GM18517 (cell line): ENCODE measurements around the gene MINAR1.

Experiments
- ATAC-seq: cut with Tn5 transposase; IDR thresholded peaks from one replicate; pipeline ENCODE4 v1.9.1; 2021; ENCODE audit warnings: mild to moderate bottlenecking, moderate library complexity; ENCODE audit not compliant: unreplicated experiment

The MINAR1 gene

DNA sequence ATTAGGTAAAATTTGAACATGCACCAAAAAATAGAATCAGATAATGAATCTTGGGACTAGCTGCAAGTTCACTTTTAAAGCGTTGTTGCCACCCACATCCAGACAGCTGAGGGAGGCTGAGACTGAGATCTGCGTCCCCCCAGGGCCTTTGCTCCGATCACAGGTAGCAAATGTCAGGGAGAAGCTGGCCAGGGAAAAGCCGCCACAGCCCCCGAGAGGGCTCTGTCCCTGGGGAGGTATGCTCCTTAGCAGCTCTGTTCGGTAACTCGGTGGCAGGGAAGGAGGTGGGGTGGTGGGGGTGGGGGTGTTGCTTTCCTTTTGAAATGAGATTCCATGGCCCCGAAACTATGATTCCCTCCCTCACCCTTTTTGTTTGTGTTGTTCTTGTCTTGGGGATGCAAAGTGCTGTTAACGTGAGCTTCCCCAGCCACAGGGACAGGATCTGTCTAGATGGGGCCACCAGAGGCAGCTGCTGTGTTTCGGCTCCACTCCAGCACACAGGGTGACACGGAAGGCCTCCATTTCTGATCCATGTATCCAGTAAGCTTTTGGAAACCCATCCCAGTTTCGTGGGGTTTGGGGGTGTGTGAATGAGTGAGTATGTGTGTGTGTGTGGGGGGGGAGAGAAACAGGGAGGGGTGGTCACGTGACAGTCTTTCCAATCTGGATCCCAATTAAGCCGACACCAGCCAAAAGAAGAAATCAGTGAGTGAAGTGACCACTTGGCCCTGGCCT is 1.1 kb upstream of the MINAR1 start:
- ATAC-seq = no peak

DNA sequence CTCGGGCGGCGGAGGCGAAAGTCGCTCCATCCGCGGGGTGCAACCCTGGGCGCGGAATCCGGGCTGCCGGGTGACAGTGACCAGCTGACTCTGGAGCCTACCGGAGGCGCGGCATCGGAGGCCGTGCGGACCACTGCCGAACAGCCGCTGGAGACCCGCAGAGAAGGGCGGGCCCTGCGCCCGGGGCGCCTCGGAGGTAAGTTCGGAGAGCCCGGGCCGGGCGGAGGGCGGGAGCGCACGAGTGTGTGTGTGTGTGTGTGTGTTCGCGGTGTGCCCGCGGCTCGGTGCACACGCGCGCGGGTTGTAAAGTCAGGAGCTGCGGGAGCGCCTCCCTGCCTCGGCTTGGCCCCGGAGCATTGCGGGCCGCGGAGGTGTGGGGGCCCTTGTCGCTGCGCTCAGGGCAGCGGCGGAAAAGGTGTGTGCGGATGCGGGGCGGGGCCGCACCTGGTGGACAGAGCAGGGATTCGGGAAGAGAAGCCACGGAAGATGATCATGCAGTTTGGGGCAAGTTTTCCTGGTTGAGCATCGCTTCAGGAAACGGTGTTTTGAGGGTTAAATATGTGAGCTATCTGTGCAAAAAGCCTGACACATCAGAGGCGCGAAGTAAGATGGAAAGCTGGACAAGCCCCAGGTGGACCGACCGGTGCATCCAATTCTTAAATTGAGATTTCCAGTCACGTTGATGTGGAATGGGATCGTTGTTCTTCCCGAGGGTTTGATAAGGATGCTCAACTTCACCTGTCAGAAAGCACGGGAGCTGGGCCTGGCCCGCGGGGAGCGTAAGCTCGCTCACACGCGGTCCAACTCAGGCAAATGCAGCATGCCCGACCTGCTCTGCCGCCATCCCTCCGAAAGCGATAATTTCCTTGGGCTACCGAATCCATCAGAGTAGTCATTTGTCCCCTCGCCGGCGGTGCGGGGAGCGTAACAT is 474 bp downstream of the MINAR1 start:
- no peak for ATAC-seq

DNA sequence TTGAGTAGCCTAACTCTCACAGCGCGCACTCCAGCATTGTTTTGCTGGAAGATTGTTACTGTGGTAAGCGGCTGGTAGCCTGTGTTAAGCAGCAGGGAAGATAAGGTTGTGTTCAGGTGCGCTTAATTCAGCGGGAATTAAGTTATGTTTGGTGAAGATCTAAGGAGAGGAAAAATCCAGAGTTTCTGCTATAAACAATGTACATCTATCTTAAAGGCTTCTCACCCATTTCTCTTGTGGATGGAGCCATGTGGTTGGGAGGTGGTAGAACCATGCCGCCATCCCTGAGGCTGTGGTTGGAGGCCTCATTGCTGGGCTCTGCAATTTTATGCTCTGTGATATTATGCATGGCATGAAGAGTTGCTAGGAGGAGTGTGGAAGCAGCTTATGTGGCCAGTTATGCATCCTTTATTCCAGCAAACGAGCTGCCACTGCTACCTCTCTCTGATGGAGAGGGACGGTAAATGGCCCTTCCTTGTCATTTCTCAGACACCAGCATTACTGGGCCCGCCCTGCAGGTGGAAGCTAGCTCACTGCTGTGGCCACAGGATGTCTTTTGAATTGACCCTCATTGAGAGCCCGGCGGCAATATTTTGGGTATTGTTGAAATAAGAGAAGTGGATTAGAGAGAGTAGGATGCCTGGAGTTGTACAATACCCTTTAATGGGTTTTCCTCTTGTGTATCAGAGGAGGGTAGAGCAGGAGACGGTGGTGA is 1.3 kb downstream of the MINAR1 start:
- no peak for ATAC-seq

DNA sequence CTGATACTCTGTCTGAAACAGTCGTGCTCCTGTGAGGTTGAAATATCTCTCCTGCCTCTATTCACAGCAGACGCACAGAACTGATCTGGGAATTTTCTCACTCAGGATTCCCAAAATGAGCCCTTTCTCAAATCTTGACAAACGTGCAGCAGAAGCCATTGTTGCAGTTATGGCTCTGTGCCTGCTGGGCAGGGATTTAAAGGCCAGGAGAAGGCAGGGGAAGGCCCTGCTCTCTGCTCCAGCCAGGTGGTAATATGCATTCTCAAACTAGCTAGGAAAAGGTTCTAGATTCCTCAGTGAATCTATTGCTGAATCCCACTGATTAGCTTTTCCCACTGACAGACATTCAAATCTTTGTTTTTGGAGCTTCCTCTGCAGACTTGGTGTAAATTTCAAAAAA is 2.2 kb downstream of the MINAR1 start:
- no peak for ATAC-seq

DNA sequence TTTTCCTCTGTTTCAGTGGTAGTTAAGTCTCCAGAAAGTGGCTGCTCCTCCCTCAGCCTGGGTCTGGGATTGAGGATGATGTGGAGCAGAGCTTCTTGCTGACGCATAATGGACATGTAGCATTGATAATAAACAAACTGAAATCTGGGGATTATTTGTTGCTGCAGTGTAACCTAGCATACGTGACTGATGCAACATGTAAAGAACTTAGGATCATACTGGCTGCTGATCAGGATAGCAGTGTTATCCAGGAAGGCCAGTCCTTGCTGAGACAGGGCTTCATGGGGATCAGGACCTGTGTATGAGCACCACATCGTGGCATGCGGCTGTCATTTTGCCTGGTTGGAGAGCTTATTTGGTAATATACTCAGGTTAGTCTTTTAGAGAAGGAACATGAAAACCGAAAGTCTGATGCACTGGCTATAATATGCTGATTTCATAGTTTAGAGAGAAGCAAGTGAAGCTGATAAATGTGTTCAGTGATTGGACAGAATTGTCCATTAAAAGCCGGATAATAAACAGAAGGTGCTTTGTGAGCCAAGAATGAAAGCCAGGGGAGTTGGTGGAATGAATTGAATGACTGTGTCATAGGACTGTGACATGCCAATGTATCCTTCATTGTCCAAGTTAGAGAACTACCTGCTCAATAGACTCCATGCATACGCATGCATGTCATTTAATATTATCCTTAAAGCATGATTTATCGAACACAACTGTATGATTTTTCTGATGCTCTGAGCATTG is 4.1 kb downstream of the MINAR1 start:
- no peak for ATAC-seq

DNA sequence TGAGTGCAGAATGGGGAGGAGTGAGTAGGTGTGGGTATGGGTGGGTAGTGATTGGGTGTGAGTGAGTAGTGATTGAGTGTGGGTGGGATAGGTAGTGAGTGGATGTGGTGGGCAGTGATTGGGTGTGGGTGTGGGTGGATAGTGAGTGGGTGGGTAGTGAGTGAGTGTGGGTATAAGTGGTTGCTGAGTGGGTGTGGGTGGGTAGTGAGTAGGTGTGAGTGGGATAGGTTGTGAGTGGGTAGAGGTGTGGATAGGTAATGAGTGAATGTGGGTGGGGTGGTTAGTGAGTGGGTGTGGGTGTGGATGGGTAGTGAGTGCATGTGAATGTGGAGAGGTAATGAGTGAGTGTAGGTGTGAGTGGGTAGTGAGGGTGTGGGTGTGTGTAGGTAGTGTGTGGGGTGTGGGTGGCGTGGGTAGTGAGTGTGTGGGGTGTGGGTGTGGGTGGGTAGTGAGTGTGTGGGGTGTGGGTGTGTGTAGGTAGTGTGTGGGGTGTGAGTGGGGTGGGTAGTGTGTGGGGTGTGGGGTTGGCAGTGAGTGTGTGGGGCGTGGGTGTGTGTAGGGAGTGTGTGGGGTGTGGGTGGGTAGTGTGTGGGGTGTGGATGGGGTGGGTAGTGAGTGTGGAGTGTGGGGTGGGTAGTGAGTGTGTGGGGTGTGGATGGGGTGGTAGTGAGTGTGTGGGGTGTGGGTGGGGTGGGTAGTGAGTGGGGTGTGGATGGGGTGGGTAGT is 5.3 kb downstream of the MINAR1 start:
- no peak for ATAC-seq

DNA sequence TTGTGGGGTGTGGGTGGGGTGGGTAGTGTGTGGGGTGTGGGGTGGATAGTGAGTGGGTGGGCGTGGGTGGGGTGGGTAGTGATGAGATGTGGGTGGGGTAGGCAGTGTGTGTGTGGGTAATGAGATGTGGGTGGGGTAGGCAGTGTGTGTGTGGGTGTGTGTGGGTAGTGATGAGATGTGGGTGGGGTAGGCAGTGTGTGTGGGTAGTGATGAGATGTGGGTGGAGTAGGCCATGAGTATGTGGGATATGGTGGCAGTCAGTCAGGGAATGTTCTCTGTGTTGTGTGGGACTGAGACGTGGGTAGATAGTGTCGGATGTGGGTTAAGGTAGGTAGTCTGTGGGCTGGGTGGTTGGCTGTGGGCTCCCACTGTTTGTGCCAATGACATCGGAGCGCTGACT is 7.1 kb downstream of the MINAR1 start:
- ATAC-seq = no peak

DNA sequence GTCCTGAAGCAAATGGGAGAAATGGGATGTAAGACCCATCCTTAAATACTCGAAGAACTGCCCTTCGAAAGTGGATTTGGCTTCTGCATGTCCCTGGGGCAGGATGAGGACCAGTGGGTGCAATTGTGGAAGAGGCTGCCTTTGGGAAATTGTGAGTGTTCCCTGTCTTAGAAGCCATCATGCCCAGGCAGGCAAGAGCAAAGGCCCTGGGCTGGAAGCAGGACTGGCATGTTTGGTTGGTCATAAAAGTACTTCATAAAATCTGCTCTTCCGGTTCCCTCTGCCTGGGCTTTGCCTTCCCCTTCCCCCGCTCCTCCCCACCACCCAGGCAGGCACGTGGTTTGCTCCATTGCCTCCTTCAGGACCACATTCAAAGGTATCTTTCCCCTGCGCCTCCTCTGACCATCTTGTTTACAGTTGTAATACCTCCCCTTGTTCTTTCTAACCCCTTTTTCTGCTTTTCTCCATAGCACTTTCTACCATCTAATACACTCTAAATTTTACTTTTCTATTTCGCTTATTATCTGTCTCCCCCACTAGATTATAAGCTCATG is 8.3 kb downstream of the MINAR1 start:
- ATAC-seq = no peak

DNA sequence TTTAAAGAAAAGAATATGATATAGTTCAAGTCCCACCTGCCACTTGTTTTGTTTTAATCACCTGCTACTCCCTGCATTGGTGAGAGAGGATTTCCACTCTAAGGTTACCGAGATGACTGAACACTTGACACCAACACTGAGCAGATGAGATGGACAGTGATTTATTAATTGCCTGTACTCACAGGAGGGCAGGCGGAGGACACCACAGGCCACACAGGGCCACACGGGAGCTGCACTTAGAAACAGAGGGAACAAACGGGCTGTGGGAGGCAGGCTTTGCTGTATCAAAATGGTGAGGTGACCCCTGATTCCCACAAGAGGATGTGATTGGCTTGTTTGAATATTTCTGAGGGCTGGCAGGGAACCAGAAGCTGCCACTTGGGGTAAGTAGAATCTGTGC is 10.8 kb downstream of the MINAR1 start:
- no peak for ATAC-seq

DNA sequence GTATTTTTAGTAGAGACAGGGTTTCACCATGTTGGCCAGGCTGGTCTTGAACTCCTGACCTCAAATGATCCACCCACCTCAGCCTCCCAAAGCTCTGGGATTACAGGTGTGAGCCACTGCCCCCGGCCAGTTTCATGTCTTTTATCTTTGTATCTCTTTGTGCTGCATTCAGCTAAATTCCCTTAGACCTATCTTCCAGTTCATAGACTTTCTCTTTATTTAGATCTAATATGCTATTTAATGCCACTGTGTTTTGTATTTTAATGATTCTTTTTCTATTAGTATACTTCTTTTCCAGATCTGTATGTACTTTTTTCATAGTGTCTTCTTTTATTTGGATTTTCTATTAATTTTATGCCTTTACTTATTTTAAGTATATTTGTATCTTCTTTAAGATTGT is 14.9 kb downstream of the MINAR1 start:
- no peak for ATAC-seq

DNA sequence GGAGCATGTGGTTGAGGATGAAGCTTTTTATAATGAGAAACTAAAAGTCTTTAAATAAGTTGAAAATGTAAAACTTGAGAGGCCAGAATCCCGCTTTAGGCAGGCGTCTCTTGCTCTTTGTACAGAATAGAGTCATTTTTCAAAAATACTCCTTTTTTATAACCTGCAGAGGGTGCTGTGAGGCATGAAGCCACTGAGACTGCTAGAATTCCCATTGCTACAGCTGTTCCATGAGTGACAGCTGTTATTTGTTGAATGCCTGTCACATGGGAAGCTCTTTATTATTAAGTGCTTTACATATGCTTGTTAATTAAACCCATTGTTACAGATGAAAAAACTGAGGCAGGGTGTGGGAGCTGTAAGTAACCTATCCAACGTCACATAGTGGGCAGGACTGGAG is 18.5 kb downstream of the MINAR1 start:
- no peak for ATAC-seq

DNA sequence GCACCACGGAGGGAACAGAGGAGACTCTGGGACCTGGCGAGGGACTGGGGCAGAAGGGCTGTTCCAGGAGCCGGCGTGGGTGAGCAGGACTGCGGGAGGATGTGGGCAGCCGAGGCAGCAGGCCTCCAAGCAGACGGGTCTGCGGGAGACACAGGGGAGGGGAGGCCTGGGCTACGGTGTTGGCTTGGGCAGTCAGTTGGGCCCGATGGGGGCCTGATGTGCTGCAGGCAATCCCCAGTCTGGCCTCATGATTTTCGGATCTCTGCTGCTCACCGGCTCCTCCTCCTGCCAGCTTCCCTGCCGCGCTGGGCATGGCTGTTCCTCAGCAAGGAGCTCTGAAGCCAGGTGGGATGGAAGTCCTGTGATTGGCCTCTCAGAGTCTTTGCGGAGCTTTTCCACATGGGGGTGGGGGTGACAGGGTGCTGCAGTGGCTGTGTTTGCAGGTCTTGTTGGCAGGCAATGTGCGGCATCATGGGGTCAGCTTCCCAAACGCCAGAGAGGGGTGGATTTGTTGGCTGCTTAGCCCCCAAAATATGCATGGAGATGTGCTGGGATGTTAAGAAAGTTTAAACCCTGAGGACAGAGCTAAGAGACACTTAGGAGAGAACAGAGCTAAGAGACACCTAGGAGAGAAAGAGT is 19.3 kb downstream of the MINAR1 start:
- no peak for ATAC-seq

DNA sequence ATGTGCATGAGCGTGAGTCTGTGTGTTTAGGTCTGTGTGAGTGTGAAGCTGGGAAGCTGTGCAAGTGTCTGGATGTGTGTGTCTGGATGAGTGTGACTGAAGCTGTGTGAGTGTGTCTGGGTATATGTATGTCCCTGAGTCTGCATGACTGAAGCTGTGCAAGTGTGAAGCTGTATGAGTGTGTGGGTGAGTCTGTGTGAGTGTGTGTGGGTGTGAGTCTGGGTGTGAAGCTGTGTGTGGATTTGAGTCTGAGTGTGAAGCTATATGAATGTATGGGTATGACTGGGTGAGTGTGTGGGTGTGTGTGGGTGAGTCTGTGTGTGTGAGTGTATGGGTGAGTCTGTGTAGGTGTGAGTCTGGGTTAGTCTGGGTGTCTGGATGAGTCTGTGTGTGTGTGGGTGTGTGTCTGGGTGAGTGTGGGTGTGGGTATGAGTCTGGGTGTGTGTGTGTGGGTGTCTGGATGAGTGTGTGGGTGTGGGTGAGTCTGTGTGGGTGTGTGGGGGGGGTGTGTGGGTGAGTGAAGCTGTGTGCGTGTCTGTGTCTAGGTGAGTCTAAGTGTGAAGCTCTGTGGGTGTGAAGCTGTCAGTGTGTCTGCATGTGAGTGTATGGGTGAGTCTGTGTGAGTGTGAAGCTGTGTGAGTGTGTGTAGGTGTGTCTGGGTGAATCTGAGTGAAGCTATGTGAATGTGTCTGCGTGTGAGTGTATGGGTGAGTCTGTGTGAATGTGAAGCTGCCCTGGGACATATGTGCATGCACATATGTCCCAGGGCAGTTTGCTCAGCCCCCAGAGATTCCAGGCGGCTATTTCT is 20.3 kb downstream of the MINAR1 start:
- ATAC-seq = no peak

DNA sequence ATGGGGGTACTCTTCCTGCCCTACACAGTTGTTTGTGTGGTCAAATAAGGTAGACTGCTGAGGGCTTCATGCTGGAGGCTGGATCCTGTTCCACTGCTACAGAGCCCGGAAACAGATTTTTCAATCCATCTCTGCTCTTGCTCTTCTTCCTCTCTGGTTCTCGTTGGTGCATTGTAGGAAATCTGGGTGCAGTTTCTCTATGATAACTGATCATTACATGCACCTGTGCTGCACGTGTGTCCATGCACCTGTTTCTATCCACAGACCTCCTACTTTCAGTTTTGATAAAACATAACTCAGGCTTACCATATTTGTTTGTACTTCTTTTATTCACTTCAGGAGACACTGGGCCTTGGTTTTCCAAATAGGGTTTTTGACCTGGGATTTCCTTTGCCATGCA is 21.3 kb downstream of the MINAR1 start:
- no peak for ATAC-seq

DNA sequence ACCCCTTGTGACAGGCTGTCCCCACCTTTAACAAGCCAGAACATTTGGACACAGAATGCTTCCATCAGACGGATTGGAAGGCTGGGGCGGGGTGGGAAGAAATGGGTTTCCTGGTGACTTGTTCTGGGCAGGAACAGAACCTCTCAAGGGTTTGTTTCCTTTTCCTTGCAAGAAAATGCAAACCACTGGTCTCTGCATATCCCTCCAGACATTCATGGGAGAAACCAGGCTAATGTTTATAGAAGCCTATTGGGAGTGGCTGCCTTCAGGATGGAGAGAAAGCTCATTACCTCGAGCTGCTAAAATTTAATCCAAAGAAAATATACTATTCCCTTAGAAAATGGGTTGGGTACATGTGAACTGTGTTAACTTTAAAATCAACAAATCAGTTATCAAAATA is 21.9 kb downstream of the MINAR1 start:
- ATAC-seq = no peak

DNA sequence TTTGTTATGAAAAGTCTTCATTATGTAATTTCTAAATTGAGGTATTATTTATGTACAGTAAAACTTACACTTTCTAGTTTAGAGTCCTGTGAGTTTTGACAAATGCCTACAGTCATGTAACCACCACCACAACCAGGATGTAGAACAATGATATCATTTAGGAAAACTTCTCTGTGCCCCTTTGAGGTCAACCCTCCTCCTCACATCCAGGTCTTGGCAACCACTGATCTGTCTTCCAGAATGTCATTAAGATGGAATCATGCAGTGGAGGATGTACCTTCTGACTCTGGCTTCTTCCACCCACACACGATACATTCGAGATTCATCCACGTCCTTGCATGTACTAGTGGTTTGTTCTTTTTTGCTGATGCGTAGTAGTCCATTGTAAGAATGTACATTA is 23.2 kb downstream of the MINAR1 start:
- ATAC-seq = no peak

DNA sequence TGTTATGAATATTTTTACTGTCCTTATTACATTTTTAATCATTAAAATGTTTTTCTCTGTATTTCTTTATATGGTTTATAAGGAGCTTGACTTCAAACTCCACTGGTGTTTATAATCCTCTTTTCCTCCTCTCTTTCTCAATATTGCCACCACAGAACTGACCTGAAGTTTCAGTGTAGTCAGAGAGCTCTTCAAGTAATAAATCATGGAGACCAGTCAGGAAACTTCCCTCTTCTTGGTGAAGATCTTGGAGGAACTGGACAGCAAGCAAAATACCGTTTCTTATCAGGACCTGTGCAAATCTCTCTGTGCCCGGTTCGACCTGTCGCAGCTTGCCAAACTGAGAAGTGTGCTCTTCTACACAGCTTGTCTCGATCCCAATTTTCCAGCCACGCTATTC is 23.8 kb downstream of the MINAR1 start:
- no peak for ATAC-seq

DNA sequence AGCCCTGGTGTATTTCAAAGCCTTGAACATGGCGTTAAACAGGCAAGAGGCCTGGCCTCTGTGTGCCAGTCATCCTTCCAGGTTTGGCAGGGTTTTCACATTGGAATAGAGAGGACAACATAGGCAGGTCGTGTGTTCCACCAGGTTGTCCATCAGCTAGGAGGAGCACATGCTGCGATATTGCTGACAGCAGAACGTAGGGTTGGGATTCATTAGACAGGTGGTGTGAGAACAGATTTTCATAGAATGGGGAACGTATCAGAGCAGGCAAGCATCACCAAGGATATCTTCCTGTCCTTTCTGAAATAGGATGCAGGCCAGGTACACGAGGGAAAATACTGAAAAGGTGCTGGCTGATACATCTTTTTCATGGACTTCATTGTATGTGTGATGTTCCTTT is 26.4 kb downstream of the MINAR1 start:
- ATAC-seq = no peak

DNA sequence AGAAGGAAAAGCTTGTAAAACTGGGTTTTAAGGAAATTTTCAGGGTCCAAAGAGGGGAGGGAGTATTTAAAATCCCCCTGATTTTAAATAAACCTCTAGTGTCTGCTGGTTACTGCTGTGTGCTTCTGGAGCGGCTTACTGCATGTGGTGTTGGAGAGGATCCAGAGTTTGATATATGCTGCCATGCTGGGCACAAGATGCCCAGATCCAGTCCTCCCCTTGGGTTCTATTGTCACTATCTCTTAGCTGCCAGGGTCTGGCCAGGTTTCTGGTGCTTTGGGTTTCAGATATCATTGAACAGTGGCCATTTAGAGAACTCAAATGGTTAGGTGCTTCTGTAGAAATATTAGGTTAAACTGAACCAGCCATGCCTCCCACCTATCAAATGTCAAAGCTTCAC is 27.5 kb downstream of the MINAR1 start:
- ATAC-seq = no peak
